ENCODE results near the gene PDE3A.
"Not testable (repeated sequence)": the region's sequence is repeated elsewhere in the genome, so short reads cannot be mapped to it uniquely, and the experiment has no call there.

Gene PDE3A

GRCh38 chr12:20601668-20602280 lies 233.4 kb downstream of the PDE3A start:
- TF ChIP-seq, protein P1, sequence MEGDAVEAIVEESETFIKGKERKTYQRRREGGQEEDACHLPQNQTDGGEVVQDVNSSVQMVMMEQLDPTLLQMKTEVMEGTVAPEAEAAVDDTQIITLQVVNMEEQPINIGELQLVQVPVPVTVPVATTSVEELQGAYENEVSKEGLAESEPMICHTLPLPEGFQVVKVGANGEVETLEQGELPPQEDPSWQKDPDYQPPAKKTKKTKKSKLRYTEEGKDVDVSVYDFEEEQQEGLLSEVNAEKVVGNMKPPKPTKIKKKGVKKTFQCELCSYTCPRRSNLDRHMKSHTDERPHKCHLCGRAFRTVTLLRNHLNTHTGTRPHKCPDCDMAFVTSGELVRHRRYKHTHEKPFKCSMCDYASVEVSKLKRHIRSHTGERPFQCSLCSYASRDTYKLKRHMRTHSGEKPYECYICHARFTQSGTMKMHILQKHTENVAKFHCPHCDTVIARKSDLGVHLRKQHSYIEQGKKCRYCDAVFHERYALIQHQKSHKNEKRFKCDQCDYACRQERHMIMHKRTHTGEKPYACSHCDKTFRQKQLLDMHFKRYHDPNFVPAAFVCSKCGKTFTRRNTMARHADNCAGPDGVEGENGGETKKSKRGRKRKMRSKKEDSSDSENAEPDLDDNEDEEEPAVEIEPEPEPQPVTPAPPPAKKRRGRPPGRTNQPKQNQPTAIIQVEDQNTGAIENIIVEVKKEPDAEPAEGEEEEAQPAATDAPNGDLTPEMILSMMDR (IDR thresholded peaks at IDR 0.05; ENCODE audit: extremely low read depth, insufficient read depth, missing control alignments): peak; percentile 32
- DNase-seq (ENCODE audit: low spot score): peak; percentile 10
- in situ Hi-C loops (cut with MboI; ENCODE audit: low pct_unique_long_range_greater_than_20kb, low sequenced_read_pairs, unreplicated experiment): no loop called here

DNA sequence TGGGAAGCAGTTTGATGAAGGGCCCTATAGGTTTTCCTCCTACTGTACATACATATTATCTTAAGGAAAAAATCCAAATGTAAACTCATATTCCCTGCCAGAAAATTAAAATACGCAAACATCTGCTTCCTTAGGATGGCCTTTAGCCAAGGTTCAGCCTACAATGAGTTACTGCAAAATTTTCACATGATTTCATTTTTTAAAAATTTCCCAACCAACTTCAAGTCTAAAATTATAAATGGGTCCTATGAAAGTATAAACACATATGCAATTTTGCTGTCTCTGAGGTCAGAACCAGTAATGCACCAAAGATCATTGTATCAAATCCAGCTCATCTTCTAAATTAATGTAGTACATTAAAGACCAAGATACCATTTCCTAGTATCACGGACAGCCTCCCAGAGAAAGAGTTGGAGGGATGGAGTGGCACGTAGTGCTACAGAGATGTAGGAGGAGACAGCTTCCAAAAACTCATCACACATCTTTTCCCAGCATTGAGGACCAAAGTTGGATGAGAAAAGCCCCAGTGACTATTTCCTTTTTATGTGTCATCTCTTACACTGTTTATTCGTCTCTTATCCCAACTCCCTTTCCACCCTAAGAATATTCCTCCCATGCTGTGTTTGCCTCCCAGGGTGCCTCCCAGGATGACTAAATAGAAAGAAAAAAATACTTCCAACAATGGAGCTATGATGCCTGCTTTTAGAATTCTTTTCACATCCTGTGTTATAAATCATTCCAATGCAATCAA lies 234.5 kb downstream of the PDE3A start:
- TF ChIP-seq, protein P1 (IDR thresholded peaks at IDR 0.05; ENCODE audit: extremely low read depth, insufficient read depth, missing control alignments): no peak
- DNase-seq (ENCODE audit: low spot score): no peak
- in situ Hi-C loops (cut with MboI; ENCODE audit: low pct_unique_long_range_greater_than_20kb, low sequenced_read_pairs, unreplicated experiment): no loop called here

DNA sequence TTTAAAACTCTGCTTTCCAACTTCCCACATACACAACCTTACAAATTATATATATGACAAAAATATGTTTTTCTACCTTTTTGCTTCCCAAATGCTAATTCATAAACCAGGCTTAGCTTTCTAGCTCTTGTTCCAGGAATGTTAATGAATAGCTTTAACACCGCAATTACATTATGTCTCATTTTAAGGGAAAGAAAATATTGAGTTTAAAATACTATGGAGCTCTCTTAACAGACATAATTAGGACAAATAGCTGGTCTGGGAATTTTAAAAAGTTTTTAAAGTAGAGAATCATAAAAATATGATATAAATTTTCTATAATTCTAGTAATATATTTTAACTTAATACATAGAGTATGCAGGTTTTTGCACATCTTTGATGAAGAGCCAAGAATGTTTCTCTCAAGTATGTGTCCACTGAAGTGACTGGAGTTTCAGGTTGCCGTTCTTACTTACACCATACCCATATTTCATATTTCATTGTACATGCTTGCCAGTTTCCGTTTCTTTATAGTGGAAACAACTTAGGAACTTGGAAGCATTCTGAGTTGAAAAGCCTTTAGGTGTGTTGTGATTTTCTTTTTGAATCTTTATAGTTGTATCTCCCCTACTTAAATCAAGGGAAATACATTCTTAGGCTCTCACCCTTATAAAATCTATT lies 236.2 kb downstream of the PDE3A start:
- TF ChIP-seq, protein P1 (IDR thresholded peaks at IDR 0.05; ENCODE audit: extremely low read depth, insufficient read depth, missing control alignments): no peak
- DNase-seq (ENCODE audit: low spot score): no peak
- in situ Hi-C loops (cut with MboI; ENCODE audit: low pct_unique_long_range_greater_than_20kb, low sequenced_read_pairs, unreplicated experiment): no loop called here

DNA sequence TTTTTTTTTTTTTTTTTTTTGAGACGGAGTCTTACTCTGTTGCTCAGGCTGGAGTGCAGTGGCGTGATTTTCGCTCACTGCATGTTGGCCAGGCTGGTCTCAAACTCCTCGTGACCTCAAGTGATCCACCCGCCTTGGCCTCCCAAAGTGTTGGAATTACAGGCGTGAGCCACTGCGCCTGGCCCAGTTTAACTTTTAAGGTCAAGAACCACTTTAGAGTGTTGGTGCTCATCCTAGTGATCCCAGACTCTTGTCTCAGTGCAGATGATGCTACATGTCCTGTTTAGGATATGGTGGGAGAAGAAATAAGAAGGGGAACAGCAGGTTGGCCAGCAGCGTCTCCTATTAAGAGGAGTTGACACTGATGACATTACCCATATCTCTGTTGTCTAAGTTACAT lies 246.7 kb downstream of the PDE3A start:
- in situ Hi-C loops (cut with MboI; ENCODE audit: low pct_unique_long_range_greater_than_20kb, low sequenced_read_pairs, unreplicated experiment); DNase-seq (ENCODE audit: low spot score): not testable (repeated sequence)

GRCh38 chr12:20616093-20616492 lies 247.8 kb downstream of the PDE3A start:
- in situ Hi-C loops (cut with MboI; ENCODE audit: low pct_unique_long_range_greater_than_20kb, low sequenced_read_pairs, unreplicated experiment): no loop called here
- DNase-seq (ENCODE audit: low spot score): no peak
- TF ChIP-seq, protein P1 (IDR thresholded peaks at IDR 0.05; ENCODE audit: extremely low read depth, insufficient read depth, missing control alignments): no peak

GRCh38 chr12:20620261-20620660 lies 251.9 kb downstream of the PDE3A start:
- in situ Hi-C loops (cut with MboI; ENCODE audit: low pct_unique_long_range_greater_than_20kb, low sequenced_read_pairs, unreplicated experiment): no loop called here
- TF ChIP-seq, protein P1 (IDR thresholded peaks at IDR 0.05; ENCODE audit: extremely low read depth, insufficient read depth, missing control alignments): no peak

GRCh38 chr12:20624718-20625117 lies 256.4 kb downstream of the PDE3A start:
- TF ChIP-seq, protein P1 (IDR thresholded peaks at IDR 0.05; ENCODE audit: extremely low read depth, insufficient read depth, missing control alignments): no peak
- in situ Hi-C loops (cut with MboI; ENCODE audit: low pct_unique_long_range_greater_than_20kb, low sequenced_read_pairs, unreplicated experiment): no loop called here
- DNase-seq (ENCODE audit: low spot score): no peak

More at GRCh38 chr12:20620261-20620660, 251.9 kb downstream of the PDE3A start:
- no peak for DNase-seq (ENCODE audit: low spot score)
